OCI-LY7 (cell line): Measurements from ENCODE around the gene TBC1D1. TPM values are rescaled to one million over a fixed set of nuclear protein-coding genes. Genes with fewer than 3 reads are reported as not detected.

Source experiments
- BruUV-seq: library from RNA; stranded (reverse); fragments of 400-500 nt; replicated peaks from 2 replicates; lab custom pipeline; 2021; lab: Mats Ljungman, UMichigan
- CTCF ChIA-PET: fragments of 300-600 bp; sonication (Branson Sonifier 250); formaldehyde crosslinking; loops from one replicate; lab custom pipeline; 2022; ENCODE audit warnings: antibody characterized with exemption; ENCODE audit not compliant: unreplicated experiment; lab: Charles Lee
- POLR2A ChIA-PET: fragments of 300-600 bp; sonication (Branson Sonifier 250); formaldehyde crosslinking; loops from one replicate; lab custom pipeline; 2022; ENCODE audit warnings: antibody characterized with exemption; lab: Charles Lee
- DNase-seq: peaks from one replicate; pipeline ENCODE4 v3.0.0-alpha.2; 2015; ENCODE audit warnings: low spot score
- H2AFZ ChIP-seq: fragments of 200-600 bp; sonication (generic), shearing (Covaris generic); 2 replicates; pipeline ENCODE4 v1.6.1; 2014; ENCODE audit warnings: mild to moderate bottlenecking, antibody characterized with exemption, low read length, moderate library complexity
- H3K27ac ChIP-seq: fragments of 200-600 bp; sonication (generic); 2 replicates; pipeline ENCODE4 v1.5.1; 2014; ENCODE audit warnings: mixed run types, low read depth, mild to moderate bottlenecking, moderate library complexity, low read length, inconsistent platforms; ENCODE audit not compliant: poor library complexity, severe bottlenecking
- H3K36me3 ChIP-seq: fragments of 200-600 bp; sonication (generic); 2 replicates; pipeline ENCODE4 v1.6.1; 2014; ENCODE audit warnings: mild to moderate bottlenecking, antibody characterized with exemption, low read length, moderate library complexity, mixed read lengths; ENCODE audit not compliant: insufficient read depth
- H3K4me1 ChIP-seq: fragments of 200-600 bp; sonication (generic); 2 replicates; pipeline ENCODE4 v1.5.1; 2014; ENCODE audit warnings: mild to moderate bottlenecking, low read length; ENCODE audit not compliant: insufficient read depth, poor library complexity, severe bottlenecking
- H3K4me2 ChIP-seq: fragments of 200-600 bp; sonication (generic); 2 replicates; pipeline ENCODE4 v1.6.1; 2014; ENCODE audit warnings: mild to moderate bottlenecking, low read length
- H3K4me3 ChIP-seq: fragments of 200-600 bp; sonication (generic); 2 replicates; pipeline ENCODE4 v1.5.1; 2014; ENCODE audit warnings: mild to moderate bottlenecking, low read depth, low read length; ENCODE audit not compliant: poor library complexity, severe bottlenecking
- H3K79me2 ChIP-seq: fragments of 200-600 bp; sonication (generic); 2 replicates; pipeline ENCODE4 v1.6.1; 2016; ENCODE audit warnings: low read depth, mild to moderate bottlenecking, low read length, moderate library complexity, mixed read lengths; ENCODE audit not compliant: insufficient read depth
- H3K9me2 ChIP-seq: fragments of 200-600 bp; sonication (generic); 2 replicates; pipeline ENCODE4 v1.6.1; 2016; ENCODE audit warnings: mild to moderate bottlenecking, low read length, mixed read lengths; ENCODE audit not compliant: insufficient read depth
- H3K9me3 ChIP-seq: fragments of 200-600 bp; sonication (generic); 2 replicates; pipeline ENCODE4 v1.6.1; 2014; ENCODE audit warnings: mild to moderate bottlenecking, mixed run types, low read length, mixed read lengths
- H4K20me1 ChIP-seq: fragments of 200-600 bp; sonication (generic); 2 replicates; pipeline ENCODE4 v1.6.1; 2014; ENCODE audit warnings: mild to moderate bottlenecking, antibody characterized with exemption, low read length, moderate library complexity, mixed read lengths; ENCODE audit not compliant: insufficient read depth
- CTCF ChIP-seq: fragments of 200-600 bp; sonication (generic); conservative IDR thresholded peaks from 2 replicates; pipeline ENCODE4 v1.5.1; 2014; ENCODE audit warnings: mild to moderate bottlenecking, antibody characterized with exemption, low read length, moderate library complexity, mixed read lengths
- EZH2phosphoT487 ChIP-seq: fragments of 200-600 bp; sonication (generic); IDR thresholded peaks from 2 replicates; pipeline ENCODE4 v1.6.1; 2018; ENCODE audit warnings: low read depth, borderline replicate concordance, mild to moderate bottlenecking, mixed run types, antibody characterized with exemption, low read length, moderate library complexity, mixed read lengths
- intact Hi-C: fragments of 100-400 bp; cut with micrococcal nuclease; formaldehyde crosslinking; loops from one replicate; pipeline ENCODE4 v1.10.0; 2022; ENCODE audit not compliant: unreplicated experiment
- total RNA-seq, 2 experiments: library from RNA; depleted of rRNA in 1 of 2; stranded (reverse); fragments of >200 nt in 1 of 2; shearing (Covaris generic) in 1 of 2; gene quantifications; 2 replicates each; pipeline ENCODE4 v1.2.3, GENCODE V29; 2014 to 2022

Gene TBC1D1
- total RNA-seq, 2 experiments from 2014 or later: 539 to 545 TPM

- Histone ChIP-seq H3K4me2 (no peak overlapping the region), H2AFZ (no peak overlapping the region), H3K4me3 (no peak overlapping the region), H3K4me1 (no peaks in the 10 kb centered on the region), H3K36me3 (no peaks in the 10 kb centered on the region), H3K9me2 (no peaks in the 10 kb centered on the region), H3K9me3 (no peaks in the 10 kb centered on the region), H3K27ac (no peak overlapping the region), H3K79me2 (no peaks in the 10 kb centered on the region), H4K20me1 (no peaks in the 10 kb centered on the region)
- intact Hi-C loops: no loop called here
- no peak for DNase-seq
- BruUV-seq: no TSS peak
- ChIA-PET CTCF (no interaction called here), POLR2A (interaction anchor here (0.6 to 1.4 kb wide), 3 partner anchors 14 to 55 kb away, joined by 3 read pairs; no protein-coding TSS in a partner anchor)
- TF ChIP-seq CTCF (no peak), EZH2phosphoT487 (no peak)
Measured at GRCh38 chr4:38160487-38161207, 269.8 kb downstream of the TBC1D1 start.

GRCh38 chr4:38161208-38162113 is 270.6 kb downstream of the TBC1D1 start:
- no peaks in the 10 kb centered on the region for H3K9me2 ChIP-seq
- H3K27ac ChIP-seq: no peak overlapping the region
- ChIA-PET CTCF (no interaction called here), POLR2A (interaction anchor here (0.6 to 1.4 kb wide), 2 partner anchors 41 to 54 kb away, joined by 3 read pairs; no protein-coding TSS in a partner anchor)
- no peaks in the 10 kb centered on the region for H3K36me3 ChIP-seq
- TF ChIP-seq CTCF (no peak), EZH2phosphoT487 (no peak)
- H4K20me1 ChIP-seq: no peaks in the 10 kb centered on the region
- H2AFZ ChIP-seq: no peak overlapping the region
- H3K4me2 ChIP-seq: no peak overlapping the region
- no peak overlapping the region for H3K4me3 ChIP-seq
- intact Hi-C loops: no loop called here
- DNase-seq: no peak
- no TSS peak for BruUV-seq
- H3K9me3 ChIP-seq: no peaks in the 10 kb centered on the region
- no peaks in the 10 kb centered on the region for H3K79me2 ChIP-seq
- no peaks in the 10 kb centered on the region for H3K4me1 ChIP-seq
